DND-41 (cell line): Measurements from ENCODE around the gene TBC1D5.

Source experiments
- ATAC-seq: fragments of 200-7000 bp; cut with Tn5 transposase; 3 replicates; pipeline ENCODE4 v1.9.1; 2021; ENCODE audit warnings: low read depth; ENCODE audit not compliant: insufficient read depth
- DNase-seq: peaks from one replicate; pipeline ENCODE4 v3.0.0-alpha.2; 2020
- H2AFZ ChIP-seq: 2 replicates; pipeline ENCODE4 v1.6.0; 2012; ENCODE audit warnings: low read depth, low read length
- H3K27ac ChIP-seq: 2 replicates; pipeline ENCODE4 v1.5.1; 2012; ENCODE audit warnings: low read length, inconsistent platforms
- H3K27me3 ChIP-seq: fragments of 200-600 bp; sonication (generic); 2 replicates; pipeline ENCODE4 v1.6.0; 2012; ENCODE audit warnings: low read length, mild to moderate bottlenecking, inconsistent platforms; ENCODE audit not compliant: insufficient read depth, poor library complexity
- H3K36me3 ChIP-seq: 2 replicates; pipeline ENCODE4 v1.5.1; 2012; ENCODE audit warnings: low read length, inconsistent platforms; ENCODE audit not compliant: insufficient read depth
- H3K4me1 ChIP-seq: 2 replicates; pipeline ENCODE4 v1.5.1; 2012; ENCODE audit warnings: mild to moderate bottlenecking, low read length; ENCODE audit not compliant: insufficient read depth
- H3K4me2 ChIP-seq: 2 replicates; pipeline ENCODE4 v1.6.0; 2012; ENCODE audit warnings: mild to moderate bottlenecking, moderate library complexity, low read length, inconsistent platforms; ENCODE audit not compliant: insufficient read depth
- H3K4me3 ChIP-seq, 2 experiments: fragments of 200-600 bp in 1 of 2; shearing (Covaris generic) in 1 of 2; 2 replicates each; pipeline ENCODE4 v1.5.1; 2012 to 2016; ENCODE audit warnings: inconsistent platforms in 2 of 2, low read length in 2 of 2, mild to moderate bottlenecking in 2 of 2, low read depth in 1 of 2, moderate library complexity in 1 of 2
- H3K79me2 ChIP-seq: 2 replicates; pipeline ENCODE4 v1.6.0; 2012; ENCODE audit warnings: low read length, inconsistent platforms; ENCODE audit not compliant: insufficient read depth
- H3K9ac ChIP-seq: 2 replicates; pipeline ENCODE4 v1.6.0; 2012; ENCODE audit warnings: low read depth, mild to moderate bottlenecking, inconsistent platforms, low read length, moderate library complexity
- H3K9me3 ChIP-seq: 2 replicates; pipeline ENCODE4 v1.5.1; 2012; ENCODE audit warnings: low read length, moderate library complexity, mild to moderate bottlenecking, inconsistent platforms; ENCODE audit not compliant: insufficient read depth, severe bottlenecking
- H4K20me1 ChIP-seq: 2 replicates; pipeline ENCODE4 v1.6.0; 2012; ENCODE audit warnings: low read length; ENCODE audit not compliant: insufficient read depth
- CTCF ChIP-seq: IDR thresholded peaks from 2 replicates; pipeline ENCODE4 v1.5.1; 2012; ENCODE audit warnings: borderline replicate concordance, low read length, moderate library complexity, mild to moderate bottlenecking; ENCODE audit not compliant: poor library complexity, severe bottlenecking; ENCODE audit errors: extremely low read depth
- EZH2 ChIP-seq: IDR thresholded peaks from 3 replicates; pipeline ENCODE4 v1.6.1; 2012; ENCODE audit warnings: borderline replicate concordance, low read depth, mild to moderate bottlenecking, moderate library complexity, low read length, inconsistent platforms; ENCODE audit not compliant: severe bottlenecking

The TBC1D5 gene

GRCh38 chr3:17143893-17144664, 598.4 kb downstream of the TBC1D5 start:
- Histone ChIP-seq H3K79me2 (no peaks in the 10 kb centered on the region), H3K4me3 (no peak overlapping the region), H3K9me3 (peaks cover 2% of the 10 kb centered on the region), H3K27me3 (no peaks in the 10 kb centered on the region), H3K27ac (no peak overlapping the region), H2AFZ (no peak overlapping the region), H3K4me2 (no peak overlapping the region), H3K4me1 (peaks cover 4% of the 10 kb centered on the region), H3K9ac (no peak overlapping the region), H3K36me3 (no peaks in the 10 kb centered on the region), H4K20me1 (no peaks in the 10 kb centered on the region)
- no peak for ATAC-seq
- no peak for DNase-seq
- no peak for TF ChIP-seq EZH2
- no peak for TF ChIP-seq CTCF

- H2AFZ ChIP-seq = no peak overlapping the region
- H3K4me3 ChIP-seq = no peak overlapping the region
- H3K4me2 ChIP-seq = no peak overlapping the region
- H3K27ac ChIP-seq = no peak overlapping the region
- ATAC-seq (no peak), DNase-seq (no peak)
- peaks cover 2% of the 10 kb centered on the region for H3K9me3 ChIP-seq
- H3K27me3 ChIP-seq = no peaks in the 10 kb centered on the region
- H3K79me2 ChIP-seq = no peaks in the 10 kb centered on the region
- H3K9ac ChIP-seq = no peak overlapping the region
- H4K20me1 ChIP-seq = no peaks in the 10 kb centered on the region
- TF ChIP-seq EZH2 (no peak), CTCF (no peak)
- H3K4me1 ChIP-seq = peaks cover 6% of the 10 kb centered on the region
- no peaks in the 10 kb centered on the region for H3K36me3 ChIP-seq
These were observed 599.9 kb downstream of the TBC1D5 start for GRCh38 chr3:17142516-17142915.

GRCh38 chr3:17141699-17142098, 600.7 kb downstream of the TBC1D5 start:
- no peaks in the 10 kb centered on the region for H3K79me2 ChIP-seq
- H3K9ac ChIP-seq = no peak overlapping the region
- ATAC-seq (no peak), DNase-seq (no peak)
- TF ChIP-seq EZH2 (no peak), CTCF (no peak)
- no peak overlapping the region for H3K4me3 ChIP-seq
- peaks cover 6% of the 10 kb centered on the region for H3K4me1 ChIP-seq
- H3K27me3 ChIP-seq = no peaks in the 10 kb centered on the region
- H3K4me2 ChIP-seq = no peak overlapping the region
- no peaks in the 10 kb centered on the region for H3K36me3 ChIP-seq
- no peak overlapping the region for H3K27ac ChIP-seq
- H4K20me1 ChIP-seq = no peaks in the 10 kb centered on the region
- H3K9me3 ChIP-seq = peaks cover 2% of the 10 kb centered on the region
- no peak overlapping the region for H2AFZ ChIP-seq
